GM12875 (cell line): ENCODE data around the gene TFB2M.

Experiments
- H3K4me3 ChIP-seq: one replicate; pipeline ENCODE4 v1.5.1; 2011; ENCODE audit warnings: low read depth, low read length, control low read depth
- TF ChIP-seq, protein P1 (sequence below): IDR thresholded peaks from 2 replicates; pipeline ENCODE4 v1.5.1; 2011; ENCODE audit warnings: low read depth, mild to moderate bottlenecking, control low read depth, inconsistent platforms, low read length, moderate library complexity, borderline replicate concordance; ENCODE audit not compliant: insufficient read depth

Gene TFB2M

DNA sequence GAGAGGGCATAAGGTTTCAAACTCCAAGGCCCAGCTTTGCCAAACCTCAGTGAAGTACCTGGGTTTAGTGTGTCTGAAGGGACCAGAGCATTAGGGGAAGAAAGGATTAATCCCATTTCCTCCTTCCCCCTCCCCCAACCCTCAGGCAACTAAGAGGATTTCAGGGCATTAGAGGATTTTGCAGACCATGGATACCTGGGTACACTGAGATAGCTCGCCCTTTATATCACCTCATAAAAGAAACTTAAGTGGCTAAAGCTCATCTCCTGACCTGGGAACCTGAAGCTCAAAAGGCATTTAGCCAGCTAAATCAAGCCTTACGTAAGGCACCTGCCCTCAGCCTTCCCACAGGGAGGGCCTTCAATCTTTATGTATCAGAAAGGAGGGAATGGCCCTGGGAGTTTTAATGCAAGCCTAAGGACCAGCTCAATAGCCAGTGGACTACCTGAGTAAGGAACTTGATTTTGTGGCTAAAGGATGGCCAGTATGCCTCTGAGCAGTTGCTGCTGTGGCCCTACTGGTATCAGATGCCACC, 32.6 kb downstream of the TFB2M start:
- TF ChIP-seq, protein P1, sequence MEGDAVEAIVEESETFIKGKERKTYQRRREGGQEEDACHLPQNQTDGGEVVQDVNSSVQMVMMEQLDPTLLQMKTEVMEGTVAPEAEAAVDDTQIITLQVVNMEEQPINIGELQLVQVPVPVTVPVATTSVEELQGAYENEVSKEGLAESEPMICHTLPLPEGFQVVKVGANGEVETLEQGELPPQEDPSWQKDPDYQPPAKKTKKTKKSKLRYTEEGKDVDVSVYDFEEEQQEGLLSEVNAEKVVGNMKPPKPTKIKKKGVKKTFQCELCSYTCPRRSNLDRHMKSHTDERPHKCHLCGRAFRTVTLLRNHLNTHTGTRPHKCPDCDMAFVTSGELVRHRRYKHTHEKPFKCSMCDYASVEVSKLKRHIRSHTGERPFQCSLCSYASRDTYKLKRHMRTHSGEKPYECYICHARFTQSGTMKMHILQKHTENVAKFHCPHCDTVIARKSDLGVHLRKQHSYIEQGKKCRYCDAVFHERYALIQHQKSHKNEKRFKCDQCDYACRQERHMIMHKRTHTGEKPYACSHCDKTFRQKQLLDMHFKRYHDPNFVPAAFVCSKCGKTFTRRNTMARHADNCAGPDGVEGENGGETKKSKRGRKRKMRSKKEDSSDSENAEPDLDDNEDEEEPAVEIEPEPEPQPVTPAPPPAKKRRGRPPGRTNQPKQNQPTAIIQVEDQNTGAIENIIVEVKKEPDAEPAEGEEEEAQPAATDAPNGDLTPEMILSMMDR, result no peak
- no peak overlapping the region for H3K4me3 ChIP-seq

DNA sequence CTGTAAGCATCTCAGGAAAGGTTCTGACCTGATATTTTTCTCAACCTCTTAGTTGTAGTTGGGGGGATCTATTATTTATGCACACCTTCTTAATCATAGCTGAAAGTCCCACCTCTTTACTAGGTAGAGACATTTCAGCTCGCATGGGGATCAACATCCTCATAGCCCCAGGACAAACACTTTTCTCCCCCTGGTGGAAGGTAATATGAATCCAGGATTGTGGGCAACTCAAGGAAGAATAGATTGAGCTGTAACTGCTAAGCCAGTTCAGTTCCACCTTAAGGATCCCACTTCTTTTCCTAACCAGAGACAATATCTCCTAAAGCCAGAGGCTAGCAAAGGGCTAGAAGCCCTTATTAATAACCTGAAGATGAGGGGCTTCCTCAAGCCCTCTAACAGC, 33.5 kb downstream of the TFB2M start:
- H3K4me3 ChIP-seq, result no peak overlapping the region
- TF ChIP-seq, protein P1, result no peak

GRCh38 chr1:246530482-246530881, 35.6 kb downstream of the TFB2M start:
- TF ChIP-seq, protein P1, result no peak
- H3K4me3 ChIP-seq, result no peak overlapping the region

DNA sequence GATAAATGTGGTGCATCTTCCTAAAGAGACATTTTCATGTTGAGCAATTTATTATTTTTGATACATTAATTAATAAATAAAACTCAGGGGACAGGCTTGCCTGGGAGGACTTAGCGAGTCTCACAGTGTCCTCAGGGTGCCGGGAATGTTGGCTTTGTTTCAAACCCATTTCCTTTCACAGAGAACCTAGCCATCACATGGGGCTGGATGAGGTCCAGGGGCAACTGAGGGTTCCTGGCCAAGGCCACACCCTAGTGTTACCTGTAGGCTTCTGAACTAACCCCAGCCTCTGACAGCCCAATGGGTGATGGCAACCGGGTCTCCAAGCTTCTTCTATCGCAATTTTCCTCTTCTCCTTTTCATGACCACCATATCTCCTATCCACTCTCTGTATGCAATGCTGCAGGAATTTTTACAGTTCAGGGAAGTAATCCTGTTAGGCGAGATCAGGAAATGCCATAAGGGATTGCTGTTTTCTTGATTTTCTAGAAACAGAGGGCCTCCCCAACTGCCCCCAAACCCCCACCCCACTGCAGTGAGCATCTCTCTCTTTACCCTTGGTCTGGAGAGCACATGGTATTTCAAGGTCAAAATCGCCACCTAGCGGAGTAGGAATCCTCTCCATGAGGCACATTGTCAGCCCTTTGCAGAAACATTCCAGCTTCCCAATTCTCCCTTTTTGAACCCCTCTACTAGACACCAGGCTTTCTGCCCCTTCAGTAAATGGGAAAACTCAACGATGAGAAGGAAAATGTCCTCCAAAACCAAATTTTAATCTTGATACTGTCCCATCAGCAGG, 36.9 kb downstream of the TFB2M start:
- TF ChIP-seq, protein P1, result no peak
- H3K4me3 ChIP-seq, result no peak overlapping the region

DNA sequence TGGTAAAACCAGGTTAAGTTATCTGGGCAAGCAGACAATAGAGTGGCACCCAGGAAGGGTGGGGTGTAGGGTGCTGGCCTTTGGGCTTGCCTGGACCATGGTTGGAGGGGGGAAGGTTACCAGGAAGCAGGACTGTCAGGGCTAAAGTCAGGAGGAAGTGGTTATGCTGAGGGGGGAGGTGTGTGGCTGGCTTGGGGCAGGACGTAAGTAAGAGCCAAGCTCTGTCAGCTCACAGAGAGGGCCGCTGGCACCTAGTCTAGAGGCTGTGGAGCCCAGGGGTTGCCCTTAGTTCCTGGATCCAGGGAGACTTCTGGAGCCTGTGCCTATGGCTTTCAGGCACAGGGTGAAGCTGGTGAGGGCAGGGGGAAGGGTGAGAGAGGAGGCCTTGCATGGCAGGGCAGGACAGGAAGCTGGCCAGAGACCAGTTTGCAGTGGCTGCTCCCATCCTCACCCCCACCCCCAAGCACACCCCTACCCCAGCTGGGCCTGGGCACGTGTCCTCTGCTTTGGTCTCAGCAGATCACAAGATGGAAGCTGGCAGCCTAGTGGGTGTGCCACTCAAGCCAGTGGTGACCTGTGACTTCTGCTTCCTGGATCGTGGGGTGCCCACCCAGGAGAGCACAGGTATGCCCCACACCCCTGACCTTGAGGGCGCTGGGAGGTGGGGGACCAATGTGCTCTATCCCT, 38.5 kb downstream of the TFB2M start:
- H3K4me3 ChIP-seq, result no peak overlapping the region
- TF ChIP-seq, protein P1, result no peak

DNA sequence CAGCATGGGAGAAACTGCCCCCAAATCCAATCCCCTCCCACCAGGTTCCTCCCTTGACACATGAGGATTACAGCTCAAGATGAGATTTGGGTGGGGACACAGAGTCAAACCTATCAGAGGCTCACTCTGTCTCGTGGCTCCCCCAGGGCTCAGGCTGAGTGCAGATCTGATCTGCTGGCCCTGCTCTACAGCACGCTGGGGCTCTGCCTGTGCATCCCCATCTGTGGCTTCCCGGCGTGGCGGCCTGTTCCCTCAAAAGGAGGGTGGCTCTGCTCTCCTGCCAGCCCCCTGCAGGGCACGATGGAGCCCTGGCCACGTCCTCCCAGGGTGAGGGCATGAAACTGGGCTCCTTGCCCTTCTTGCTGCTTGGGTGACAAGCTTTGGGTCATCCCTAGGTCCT, 39.1 kb downstream of the TFB2M start:
- no peak overlapping the region for H3K4me3 ChIP-seq
- TF ChIP-seq, protein P1, result no peak

DNA sequence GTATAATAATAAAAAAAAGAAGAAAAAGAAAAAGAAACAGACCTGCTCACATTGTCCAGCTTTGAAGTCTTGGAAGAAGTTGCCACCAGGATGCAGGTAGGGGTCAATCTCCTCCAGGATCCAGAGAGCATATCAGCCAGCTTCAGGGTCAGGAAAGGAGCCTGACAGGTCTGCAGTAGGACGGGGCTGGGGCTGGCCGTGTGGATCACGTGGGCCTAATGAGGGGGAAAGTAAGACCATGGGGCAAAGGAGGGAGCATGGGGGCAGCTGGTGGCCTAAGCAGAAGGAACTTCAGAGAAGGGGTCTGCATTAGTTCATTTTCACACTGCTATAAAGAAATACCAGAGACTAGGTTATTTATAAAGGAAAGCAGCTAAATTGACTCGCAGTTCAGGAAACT, 39.7 kb downstream of the TFB2M start:
- no peak overlapping the region for H3K4me3 ChIP-seq
- TF ChIP-seq, protein P1, result no peak
